CD4-positive, alpha-beta T cell treated with Interleukin-17A for 1 hour (primary cell): ENCODE results near the gene PADI2.
"Not testable (repeated sequence)": the region's sequence is repeated elsewhere in the genome, so short reads cannot be mapped to it uniquely, and the experiment has no call there.

Experiments
- DNase-seq: peaks from one replicate; pipeline ENCODE4 v3.0.0-alpha.2; 2020

Gene PADI2

DNA sequence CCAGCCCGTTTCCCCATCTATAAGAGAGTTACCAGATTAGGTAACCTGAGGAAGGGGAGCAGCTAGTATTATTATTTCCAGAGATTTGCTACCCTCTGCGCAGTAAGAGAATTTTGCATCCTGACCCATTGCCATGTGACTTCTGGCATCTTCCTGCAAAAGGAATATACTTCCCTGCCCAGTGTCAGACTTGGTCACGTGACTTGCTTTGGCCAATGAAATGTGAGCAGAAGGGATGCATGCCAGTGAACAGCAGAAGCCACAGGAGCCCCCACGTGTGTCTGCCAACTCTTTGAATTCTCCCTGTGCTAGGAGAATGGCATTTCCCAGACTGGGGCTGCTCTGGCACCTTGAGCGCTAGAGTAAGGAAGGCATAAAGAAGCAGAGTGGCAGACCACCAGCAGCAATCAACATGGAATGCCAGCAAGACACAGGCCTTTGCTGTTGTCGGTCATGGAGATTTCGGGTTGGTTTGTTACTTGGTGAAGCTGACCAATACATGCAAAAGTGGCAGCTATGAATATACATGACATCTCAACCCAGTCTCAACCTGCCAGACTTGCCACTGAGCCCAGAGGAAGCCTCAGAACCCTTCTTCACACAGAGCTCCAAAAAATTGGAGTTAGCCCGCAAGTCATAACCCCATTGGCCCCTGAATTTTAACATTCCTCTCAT lies 39.0 kb downstream of the PADI2 start:
- DNase-seq = no peak

GRCh38 chr1:17078991-17079868 lies 40.0 kb downstream of the PADI2 start:
- DNase-seq = no peak

DNA sequence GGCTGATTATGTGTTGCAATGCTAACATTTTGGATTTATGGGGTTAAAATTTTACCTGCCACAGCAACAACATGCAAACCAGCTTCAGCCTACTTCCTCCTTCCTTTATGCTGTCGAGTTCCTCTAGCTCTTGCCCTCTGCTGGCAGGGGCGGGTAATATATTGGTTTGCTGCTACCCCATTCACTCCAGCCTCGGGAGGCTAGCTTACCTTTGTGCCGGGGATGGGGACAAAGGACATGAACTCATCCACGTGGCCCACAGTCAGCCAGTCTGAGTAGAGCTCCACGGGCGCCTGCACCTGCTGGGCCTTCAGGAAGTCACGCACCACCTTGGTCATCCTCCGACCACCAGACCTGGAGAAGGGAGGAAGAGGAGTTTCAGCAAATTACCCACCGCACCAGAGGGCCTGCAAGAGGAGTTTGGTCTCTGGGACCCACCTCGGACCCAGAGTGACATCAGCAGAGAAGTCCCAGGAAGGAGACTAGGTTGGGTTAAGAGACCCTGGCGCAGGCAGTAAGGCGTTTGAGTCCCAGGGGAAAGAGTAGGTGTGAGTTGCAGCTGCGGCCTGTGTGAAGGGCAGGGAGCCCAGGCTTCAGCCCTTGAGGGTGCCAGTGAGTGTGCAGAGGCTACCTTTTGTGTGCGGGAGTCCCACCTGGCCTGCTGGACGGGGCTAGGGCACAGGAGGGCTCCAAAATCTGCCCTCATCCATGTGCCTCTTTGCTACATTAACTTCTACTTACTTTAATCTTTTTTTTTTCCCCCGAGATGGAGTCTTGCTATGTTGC lies 43.6 kb downstream of the PADI2 start:
- DNase-seq = peak; percentile 20

DNA sequence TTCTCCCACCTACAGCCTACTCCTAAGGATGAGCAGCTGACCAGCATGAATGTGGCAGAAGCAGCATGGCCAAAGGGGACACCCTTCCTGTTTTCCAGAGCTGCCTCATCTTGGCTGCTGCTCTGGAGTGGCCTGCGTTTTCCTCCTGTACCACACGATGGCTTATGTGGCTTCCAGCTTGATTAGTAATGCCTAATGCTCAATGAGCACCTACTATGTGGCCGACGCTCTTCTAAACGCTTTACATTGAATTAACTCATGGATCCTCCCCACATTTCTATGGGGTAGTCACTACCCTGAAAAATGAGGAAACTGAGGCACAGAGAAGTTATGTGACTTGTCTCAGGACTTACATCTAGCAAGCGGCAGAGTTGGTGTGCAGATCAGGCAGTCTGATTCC lies 47.5 kb downstream of the PADI2 start:
- DNase-seq = no peak

GRCh38 chr1:17070163-17070525 lies 49.1 kb downstream of the PADI2 start:
- DNase-seq = no peak

DNA sequence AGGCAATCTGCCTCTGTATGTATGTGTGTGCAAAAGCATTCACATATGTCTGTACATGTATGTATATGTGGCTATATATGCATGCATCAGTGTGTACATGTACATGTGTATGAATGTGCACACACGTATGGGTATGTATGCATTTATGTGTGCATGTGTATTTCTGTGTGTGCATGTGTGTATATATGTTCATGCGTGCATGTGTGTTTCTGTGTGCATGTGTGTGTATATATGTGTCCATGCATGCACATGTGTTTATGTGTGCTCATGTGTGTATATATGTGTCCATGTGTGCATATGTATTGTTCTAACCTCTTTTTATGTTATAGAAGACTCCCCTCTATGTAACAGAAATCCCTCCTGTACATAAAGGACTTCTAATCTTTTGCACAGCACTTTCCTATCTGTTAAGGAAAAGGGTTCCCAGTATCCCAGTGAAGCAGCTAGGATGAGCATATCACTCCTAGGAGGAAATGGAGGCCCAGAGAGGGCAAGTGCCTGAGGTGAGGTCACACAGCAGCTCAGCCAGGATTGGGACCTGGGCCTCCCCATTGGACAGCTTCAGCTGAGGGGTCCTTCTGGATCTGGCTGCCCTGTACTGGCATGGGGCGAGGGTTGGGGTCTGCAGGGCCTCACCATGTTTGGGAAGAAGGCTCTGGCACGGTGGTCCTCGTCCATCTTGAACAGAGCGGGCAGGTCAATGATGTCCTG lies 49.6 kb downstream of the PADI2 start:
- no peak for DNase-seq

DNA sequence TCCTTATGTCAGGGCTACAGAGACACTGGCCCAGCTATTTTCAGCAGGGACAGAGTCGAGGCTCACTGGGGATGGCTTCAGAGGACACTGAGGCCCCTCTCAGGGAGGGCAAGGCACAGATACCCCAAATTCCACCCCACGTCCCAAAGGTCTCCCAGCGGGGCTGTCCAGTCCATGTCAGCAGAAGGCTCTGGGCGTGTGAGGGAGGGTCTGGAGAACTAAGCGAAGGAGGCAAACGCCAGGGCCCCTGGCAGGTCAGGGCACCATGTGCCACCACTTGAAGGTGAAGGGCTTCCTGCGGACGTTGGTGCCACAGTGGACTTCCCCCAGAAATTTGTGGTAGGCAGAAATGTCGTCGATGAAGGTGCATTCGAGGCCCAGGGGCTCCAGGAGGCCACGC lies 50.5 kb downstream of the PADI2 start:
- DNase-seq = no peak

GRCh38 chr1:17067465-17068240 lies 51.6 kb downstream of the PADI2 start:
- DNase-seq = no peak

- no peak for DNase-seq
Measured at GRCh38 chr1:17067069-17067426, 52.2 kb downstream of the PADI2 start.

GRCh38 chr1:17066361-17067068 lies 52.7 kb downstream of the PADI2 start:
- peak; percentile 8 for DNase-seq

DNA sequence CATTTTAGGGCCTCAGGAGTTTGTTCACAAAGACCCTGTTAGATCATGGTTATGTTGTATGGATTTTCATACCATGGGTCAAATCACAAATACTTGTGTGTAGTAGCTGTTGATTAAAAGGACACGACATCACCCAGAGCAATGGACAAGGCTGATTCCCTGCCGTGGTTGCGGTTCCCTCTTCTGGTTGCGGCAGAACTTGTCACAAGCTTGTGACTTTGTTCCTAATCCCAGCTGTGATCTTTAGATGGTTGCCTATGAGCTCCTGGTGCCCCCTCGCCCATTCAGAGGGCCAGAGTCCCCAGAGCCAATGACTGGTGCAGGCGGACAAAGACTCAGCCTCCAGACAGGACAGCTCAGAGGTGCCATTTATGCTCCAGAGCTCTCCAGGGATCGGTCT lies 53.6 kb downstream of the PADI2 start:
- no peak for DNase-seq

DNA sequence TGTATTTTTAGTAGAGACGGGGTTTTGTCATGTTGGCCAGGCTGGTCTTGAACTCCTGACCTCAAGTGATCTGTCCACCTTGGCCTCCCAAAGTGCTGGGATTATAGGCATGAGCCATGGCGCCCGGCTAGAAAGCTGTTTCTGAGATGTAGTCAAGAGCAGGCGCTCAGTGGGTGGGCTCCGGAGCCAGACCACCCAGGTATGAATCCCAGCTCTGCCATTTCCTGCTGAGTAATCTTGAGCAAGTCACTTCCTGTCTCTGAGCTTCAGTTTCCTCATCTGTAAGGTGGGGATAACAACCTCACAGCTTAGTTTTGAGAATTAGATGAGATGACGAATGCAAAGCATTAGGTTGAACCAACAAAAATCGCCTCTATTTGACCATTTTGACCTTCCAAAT lies 56.5 kb downstream of the PADI2 start:
- DNase-seq = not testable (repeated sequence)

DNA sequence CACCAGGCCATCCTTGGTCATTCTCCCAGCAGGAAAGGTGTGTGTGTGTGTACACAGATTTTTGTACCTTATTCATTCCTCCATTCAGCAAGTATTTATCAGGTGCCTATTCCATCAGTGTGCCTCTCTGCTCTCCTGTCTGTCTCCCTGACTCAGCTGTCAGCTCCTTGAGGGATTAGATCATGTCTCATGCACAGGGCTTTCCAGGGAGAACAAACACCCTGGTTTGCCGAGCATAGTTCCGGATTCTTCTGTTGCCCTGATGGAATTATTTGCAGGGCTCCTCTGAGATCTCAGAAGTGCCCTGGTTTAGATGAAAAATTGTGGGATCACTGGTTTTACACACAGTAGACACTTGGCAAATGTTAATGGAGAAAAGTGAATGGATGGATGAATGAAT lies 57.4 kb downstream of the PADI2 start:
- DNase-seq = no peak

DNA sequence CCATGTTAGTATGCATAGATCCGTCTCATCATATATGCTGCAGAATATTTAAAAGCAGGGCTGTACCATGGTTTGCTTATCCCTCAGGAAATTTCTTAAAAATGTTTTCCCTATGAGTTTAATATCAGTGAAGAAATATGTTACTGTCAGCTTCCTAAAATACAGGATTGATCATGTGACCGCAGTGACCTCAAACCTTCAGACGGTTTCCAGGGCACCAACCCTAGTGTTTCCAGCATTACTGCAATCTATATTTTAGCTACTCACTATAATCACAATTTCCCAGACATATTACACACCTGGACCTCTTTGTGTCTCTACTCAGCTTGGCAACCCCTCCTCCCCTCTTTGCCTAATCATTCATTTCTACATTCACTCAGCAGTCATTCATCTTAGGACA lies 57.8 kb downstream of the PADI2 start:
- DNase-seq = no peak

- no peak for DNase-seq
Measured at GRCh38 chr1:17060306-17060749, 58.9 kb downstream of the PADI2 start.

GRCh38 chr1:17059391-17060305 lies 59.6 kb downstream of the PADI2 start:
- DNase-seq = peak; percentile 45

GRCh38 chr1:17056551-17056950 lies 62.7 kb downstream of the PADI2 start:
- DNase-seq = no peak

GRCh38 chr1:17055801-17056200 lies 63.5 kb downstream of the PADI2 start:
- no peak for DNase-seq

GRCh38 chr1:17053685-17054410 lies 65.4 kb downstream of the PADI2 start, which contains the start of gene SDHB:
Gene SDHB, minus strand, starts transcription at chr1:17054032. Its CDS starts 13 bp downstream, at chr1:17054019.
- DNase-seq = peak; percentile 99
